Activated T-cell treated with anti-CD3 and anti-CD28 coated beads for 48 hours (primary cell): ENCODE measurements around the gene XXYLT1.
"Not testable (repeated sequence)": the region's sequence is repeated elsewhere in the genome, so short reads cannot be mapped to it uniquely, and the experiment has no call there.

Source experiments
- DNase-seq: peaks from one replicate; pipeline ENCODE4 v3.0.0-alpha.2; 2020; ENCODE audit warnings: low read depth

The XXYLT1 gene

DNA sequence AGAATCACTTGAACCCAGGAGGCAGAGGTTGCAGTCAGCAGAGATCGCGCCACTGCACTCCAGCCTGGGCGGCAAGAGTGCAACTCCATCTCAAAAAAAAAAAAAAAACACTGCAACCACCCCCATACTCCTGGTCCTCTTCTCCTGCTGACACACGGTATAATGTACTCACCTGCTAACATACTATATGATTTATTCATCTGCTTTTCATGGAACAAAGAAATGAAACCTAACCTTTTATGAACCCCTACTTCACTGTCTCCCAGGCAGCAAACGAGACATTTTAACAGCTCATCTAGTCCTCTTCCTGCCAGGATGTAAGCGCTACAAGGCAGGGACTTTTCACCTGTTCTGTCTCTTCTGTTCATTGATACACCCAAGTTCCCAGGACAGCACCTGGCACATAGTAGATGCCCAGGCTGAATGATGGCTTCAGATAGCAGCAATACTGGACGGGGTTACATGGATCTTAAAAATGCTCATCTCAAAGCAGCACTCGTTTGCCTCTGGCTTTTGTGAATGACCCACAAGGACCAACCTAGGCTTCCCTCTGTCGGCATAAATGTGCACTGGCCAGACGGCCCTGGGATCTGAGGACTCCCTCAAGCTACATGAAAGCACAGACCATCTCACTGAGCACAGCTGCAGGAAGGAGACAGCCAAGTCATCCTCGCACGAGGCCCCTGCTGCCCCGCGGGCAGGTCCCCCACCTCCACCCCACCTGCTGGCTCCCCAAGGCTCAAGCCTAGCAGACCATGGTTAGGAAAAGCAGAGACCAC, 20.3 kb downstream of the XXYLT1 start:
- DNase-seq = no peak

GRCh38 chr3:195249858-195250464, 21.0 kb downstream of the XXYLT1 start:
- no peak for DNase-seq

- no peak for DNase-seq
These were observed 21.7 kb downstream of the XXYLT1 start for GRCh38 chr3:195249057-195249770.

DNA sequence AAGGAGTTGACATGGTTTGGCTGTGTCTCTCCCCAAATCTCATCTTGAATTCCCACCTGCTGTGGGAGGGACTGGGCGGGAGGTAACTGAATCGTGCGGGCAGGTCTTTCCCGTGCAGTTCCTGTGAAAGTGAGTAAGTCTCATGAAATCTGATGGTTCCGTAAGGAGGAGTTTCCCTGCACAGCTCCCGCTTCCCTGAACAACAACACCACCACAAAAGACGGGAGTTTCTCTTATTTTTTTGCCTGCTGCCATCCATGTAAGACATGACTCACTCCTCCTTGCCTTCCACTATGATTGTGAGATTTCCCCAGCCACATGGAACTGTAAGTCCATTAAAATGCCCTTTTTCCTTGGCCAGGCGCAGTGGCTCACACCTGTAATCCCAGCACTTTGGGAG, 22.7 kb downstream of the XXYLT1 start:
- no peak for DNase-seq

DNA sequence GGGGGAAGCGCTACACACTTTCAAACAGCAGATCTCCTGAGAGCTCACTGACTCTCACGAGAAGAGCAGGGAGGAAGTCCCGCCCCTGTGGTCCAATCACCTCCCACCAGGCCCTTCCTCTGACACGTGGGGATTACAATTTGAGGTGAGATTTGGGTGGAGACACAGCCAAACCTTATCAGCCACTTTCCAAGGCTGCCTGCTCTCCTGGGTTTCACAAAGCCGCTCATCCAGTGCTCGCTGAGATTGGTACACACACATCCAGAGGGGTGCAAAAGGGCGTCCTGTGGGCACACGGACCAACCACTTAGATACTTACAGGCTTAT, 23.1 kb downstream of the XXYLT1 start:
- no peak for DNase-seq

DNA sequence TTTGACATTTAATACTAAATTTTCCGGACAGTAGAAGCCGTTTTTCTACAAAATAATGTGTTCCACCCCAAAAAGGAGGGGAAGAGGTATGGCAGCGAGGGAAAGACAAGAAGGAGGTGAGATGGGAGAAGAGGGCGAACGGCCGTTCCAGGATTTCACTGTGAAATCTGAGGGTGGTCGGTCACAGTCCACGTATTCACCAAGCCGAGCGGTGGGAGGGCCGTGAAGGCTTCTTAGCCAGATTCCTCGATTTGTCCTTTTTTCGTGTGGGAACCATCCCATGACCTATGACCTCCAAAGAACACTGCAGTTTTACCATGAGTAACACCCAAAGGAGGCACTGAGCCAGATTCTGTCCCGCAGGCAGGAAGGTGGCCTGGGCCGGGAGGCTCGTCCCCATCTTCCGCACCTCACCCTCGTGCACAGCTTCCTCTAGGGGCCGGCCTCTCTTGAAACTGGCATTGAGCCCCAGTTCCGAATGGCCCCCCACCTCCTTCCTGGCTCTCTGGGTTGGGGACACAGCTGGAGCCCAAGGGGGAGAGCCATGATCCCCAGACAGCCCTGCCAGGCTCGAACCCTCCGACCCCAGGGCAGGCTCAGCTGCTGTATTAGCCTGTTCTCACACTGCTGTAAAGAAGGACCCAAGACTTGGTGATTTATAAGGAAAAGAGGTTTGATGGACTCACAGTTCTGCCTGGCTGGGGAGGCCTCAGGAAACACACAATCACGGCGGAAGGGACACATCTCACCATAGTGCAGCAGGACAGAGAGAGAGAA, 23.7 kb downstream of the XXYLT1 start:
- no peak for DNase-seq

DNA sequence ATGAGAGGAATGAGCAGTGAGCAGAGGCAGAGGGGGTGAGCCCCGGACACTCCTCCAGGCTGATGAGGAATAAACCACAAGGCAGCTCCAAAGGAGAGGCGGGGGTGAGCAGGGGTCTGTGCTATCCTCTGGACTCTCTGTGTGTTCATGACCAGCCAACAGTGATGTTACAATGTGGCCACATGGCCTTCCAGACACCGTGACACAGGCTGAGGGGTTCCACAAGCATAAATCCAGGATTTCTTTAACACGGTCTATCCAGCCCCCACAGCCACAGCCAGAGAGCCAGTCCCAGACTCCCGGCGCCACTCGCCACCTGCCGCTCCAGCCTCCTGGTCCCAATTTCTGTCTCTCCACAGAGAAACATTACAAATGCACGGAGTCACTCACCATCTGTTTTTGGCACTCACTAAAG, 24.4 kb downstream of the XXYLT1 start:
- DNase-seq = no peak

DNA sequence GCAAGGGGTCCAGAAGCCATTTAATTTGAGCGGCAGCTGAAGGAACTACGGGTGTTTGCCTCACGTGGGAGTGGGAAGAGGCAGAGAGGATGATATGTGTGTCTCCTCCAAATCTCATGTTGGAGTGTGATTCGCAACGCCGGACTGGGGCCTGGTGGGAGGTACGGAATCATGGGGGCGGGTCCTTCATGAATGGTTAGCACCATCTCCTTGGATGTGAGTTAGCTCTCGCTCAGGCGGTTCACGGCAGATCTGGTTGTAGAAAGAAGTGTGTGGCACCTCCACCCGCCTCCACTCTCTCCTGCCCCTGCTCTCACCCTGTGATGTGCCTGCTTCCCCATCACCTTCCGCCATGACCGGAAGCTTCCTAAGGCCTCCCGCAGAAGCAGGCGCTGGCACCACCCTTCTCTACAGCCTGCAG, 25.4 kb downstream of the XXYLT1 start:
- DNase-seq = no peak

GRCh38 chr3:195241592-195242355, 29.2 kb downstream of the XXYLT1 start:
- DNase-seq = no peak

DNA sequence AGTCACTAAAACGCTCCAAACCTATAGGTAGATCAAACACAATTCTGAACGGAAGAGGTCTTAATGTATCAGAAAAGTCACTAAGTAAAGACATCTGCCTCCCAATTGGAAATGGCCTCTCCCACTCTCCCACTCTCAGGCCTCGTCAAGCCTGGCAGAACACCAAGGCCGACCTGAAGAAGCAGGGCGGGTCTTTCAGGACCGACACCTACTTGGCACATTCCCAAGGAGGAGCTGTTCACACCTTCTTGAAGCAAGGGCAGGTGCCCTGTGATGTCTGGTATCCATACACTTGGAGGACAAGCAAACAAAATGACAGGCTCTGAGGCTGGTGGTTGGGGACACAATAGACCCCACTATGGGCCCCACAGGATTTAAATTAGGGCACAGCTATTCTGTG, 30.0 kb downstream of the XXYLT1 start:
- no peak for DNase-seq

GRCh38 chr3:195240171-195240701, 30.7 kb downstream of the XXYLT1 start:
- no peak for DNase-seq

- DNase-seq = no peak
These were observed 31.8 kb downstream of the XXYLT1 start for GRCh38 chr3:195239121-195239520.

DNA sequence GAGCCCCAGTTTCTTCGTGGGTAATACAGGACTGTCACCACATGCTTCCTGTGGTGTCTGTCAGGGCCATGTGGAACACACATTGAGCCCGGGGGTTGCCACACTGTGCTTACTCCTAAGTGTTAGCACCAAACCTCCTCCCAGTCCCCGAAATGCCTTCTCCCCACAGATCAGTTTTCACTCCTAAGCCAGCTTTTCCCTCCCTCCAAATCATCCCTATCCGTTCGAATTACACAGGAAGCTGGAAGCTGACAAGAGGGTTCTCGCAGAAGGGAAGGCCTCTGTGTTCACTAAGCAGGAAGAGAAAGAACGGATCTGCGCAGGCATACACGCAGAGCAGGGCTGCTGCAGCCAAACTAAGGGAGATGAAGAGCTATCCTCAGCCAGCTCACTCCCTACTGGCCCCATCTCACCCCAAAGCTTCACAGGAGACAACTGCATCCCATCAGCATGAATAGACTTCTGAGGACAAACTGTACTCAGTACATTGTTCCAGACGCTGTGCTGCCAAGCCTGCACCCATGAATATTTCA, 32.3 kb downstream of the XXYLT1 start:
- DNase-seq = no peak

DNA sequence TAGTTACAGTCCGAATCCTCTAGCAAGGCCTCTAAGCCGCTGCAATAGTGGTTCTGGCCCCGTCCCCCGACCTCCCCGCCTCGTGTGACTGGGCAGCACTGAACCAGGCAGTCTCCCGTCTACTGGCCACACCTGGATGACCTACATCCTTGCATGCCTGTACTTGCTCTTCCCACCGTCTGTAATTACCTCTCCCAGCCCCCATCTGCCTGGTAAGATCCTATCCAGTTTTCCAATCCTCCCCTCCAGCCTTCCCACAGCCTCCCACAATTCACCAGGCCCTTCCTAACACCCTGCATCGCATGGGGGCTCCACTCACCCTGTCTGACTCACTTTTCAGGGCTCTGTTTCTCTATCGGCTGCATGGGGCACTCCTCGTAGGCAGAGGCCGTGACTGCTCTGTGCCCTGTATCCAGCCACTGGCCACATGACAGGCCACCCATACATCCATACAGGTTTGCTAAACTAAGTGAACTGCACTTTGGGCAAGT, 32.8 kb downstream of the XXYLT1 start:
- DNase-seq = no peak

DNA sequence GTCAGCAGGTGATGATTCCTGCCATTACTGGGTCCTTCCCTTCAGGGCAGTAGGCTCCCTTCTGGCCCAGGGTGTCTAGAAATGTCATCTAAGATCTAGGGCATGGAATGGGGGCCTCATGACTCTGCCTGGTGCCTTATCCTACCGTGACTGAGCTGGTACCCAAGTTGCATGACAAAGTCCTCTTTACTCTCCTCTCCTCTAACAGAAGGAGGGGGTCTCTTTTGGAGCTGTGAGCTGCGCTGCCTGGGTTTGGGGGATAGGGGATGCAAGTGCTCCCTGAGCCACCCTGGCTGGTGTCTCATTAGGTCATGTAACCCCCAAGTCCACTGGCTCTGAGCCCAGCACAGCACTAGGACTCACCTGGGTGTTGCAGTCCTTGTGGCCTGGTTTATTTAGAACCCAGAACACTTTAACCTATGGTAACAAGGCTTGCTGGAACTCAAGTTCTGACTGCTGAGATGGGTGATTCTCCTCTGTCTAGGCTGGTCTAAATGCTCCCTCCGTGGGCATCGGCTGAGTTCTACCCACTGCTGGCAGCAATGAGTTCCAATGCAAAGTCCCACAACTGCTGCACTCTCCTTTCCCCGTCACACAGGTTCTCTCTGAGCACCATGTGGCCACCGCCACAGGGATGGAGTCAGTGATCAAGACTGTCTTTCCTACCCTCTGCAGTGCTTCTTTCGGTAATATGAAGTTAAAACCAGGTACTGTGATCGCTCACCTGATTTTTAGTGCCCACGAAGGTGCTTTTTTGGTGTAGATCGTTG, 34.0 kb downstream of the XXYLT1 start:
- no peak for DNase-seq

DNA sequence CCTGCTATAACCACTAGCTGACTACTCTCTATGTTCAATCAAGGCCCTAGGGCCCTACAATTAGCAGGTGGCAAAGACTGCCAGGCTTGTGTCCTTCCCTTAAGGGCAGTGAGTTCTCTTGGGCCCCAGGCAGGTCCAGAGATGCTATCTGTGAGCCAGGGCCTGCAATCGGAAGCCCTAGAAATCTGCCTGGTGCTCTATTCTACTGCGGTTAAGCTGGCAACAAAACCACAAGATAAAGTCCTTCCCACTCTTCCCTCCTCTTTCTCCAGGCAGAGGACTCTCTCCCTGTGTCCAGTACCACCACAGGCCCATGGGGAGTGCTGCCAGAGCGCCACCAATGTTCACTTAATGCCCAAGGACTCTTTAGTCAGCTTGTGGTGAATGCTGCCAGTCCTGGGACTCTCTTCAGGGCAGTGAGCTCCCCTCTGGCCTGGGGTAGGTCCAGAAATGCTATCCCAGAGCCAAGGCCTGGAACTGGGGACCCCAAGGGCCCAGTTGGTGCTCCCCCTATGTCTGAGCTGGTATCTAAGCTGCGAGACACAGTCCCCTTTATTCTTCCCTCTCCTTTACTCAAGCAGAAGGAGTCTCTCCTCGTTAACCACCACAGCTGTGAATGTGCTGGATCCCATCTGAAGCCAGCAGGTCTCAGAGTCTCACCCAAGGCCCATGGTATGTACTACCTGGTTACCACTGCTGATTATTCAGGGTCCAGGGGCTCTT, 34.7 kb downstream of the XXYLT1 start:
- no peak for DNase-seq

DNA sequence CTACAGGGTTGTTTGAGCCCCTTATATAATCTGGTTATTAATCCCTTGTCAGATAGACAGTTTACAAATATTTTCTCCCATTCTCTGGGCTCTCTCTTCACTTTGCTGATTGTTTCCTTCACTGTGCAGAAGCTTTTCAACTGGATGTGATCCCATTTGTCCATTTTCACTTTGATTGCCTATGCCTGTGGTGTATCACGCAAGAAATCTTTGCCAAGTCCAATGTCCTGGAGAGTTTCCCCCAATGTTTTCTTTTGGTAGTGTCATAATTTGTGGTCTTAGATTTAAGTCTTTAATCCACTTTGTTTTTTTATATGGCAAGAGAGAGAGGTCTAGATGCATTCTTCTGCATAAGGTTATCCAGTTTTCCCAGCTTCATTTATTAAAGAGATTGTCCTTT, 40.7 kb downstream of the XXYLT1 start:
- DNase-seq = no peak

GRCh38 chr3:195228886-195229285, 42.1 kb downstream of the XXYLT1 start:
- not testable (repeated sequence) for DNase-seq

- DNase-seq = no peak
These were observed 43.1 kb downstream of the XXYLT1 start for GRCh38 chr3:195227871-195228270.
